HG02678 (cell line): Measurements from ENCODE around the gene AGAP3.
"Not testable (repeated sequence)": the region's sequence is repeated elsewhere in the genome, so short reads cannot be mapped to it uniquely, and the experiment has no call there.

Experiments
- ATAC-seq: cut with Tn5 transposase; IDR thresholded peaks from one replicate; pipeline ENCODE4 v1.9.1; 2021; ENCODE audit warnings: mild to moderate bottlenecking, moderate library complexity; ENCODE audit not compliant: unreplicated experiment

AGAP3 gene

GRCh38 chr7:151085691-151086620 is at the start of gene AGAP3:
Gene AGAP3, plus strand, starts transcription at chr7:151086475. Its CDS starts 267 bp downstream, at chr7:151086742.
- peak; percentile 55 for ATAC-seq

GRCh38 chr7:151038951-151039849 is 47.1 kb upstream of the AGAP3 start:
- ATAC-seq: no peak

- ATAC-seq: no peak
These were observed 46.3 kb upstream of the AGAP3 start for GRCh38 chr7:151039850-151040548.

- ATAC-seq: no peak
These were observed 45.5 kb upstream of the AGAP3 start for GRCh38 chr7:151040616-151041375.

GRCh38 chr7:151043449-151043848 is 42.8 kb upstream of the AGAP3 start:
- not testable (repeated sequence) for ATAC-seq

GRCh38 chr7:151043959-151044358 is 42.3 kb upstream of the AGAP3 start:
- no peak for ATAC-seq

- no peak for ATAC-seq
These were observed 41.0 kb upstream of the AGAP3 start for GRCh38 chr7:151045262-151045661.

GRCh38 chr7:151045967-151046366 is 40.3 kb upstream of the AGAP3 start:
- ATAC-seq: no peak

- no peak for ATAC-seq
These were observed 39.4 kb upstream of the AGAP3 start for GRCh38 chr7:151046603-151047573.

- ATAC-seq: no peak
These were observed 38.1 kb upstream of the AGAP3 start, which contains the start of gene ASIC3 for GRCh38 chr7:151047976-151048815. Gene ASIC3, plus strand, starts transcription at chr7:151048531. Its CDS starts 355 bp downstream, at chr7:151048886.

GRCh38 chr7:151048911-151049463 is 37.3 kb upstream of the AGAP3 start:
- no peak for ATAC-seq

- peak; percentile 39 for ATAC-seq
These were observed 35.2 kb upstream of the AGAP3 start for GRCh38 chr7:151051108-151051507.

GRCh38 chr7:151053096-151053495 is 33.2 kb upstream of the AGAP3 start:
- no peak for ATAC-seq

GRCh38 chr7:151053751-151054150 is 32.5 kb upstream of the AGAP3 start:
- ATAC-seq: no peak

GRCh38 chr7:151056283-151056665 is 30.0 kb upstream of the AGAP3 start:
- ATAC-seq: no peak

- ATAC-seq: no peak
These were observed 29.4 kb upstream of the AGAP3 start for GRCh38 chr7:151056666-151057505.

- ATAC-seq: peak; percentile 13
These were observed 28.7 kb upstream of the AGAP3 start, which contains the start of gene CDK5 for GRCh38 chr7:151057506-151057988. Gene CDK5, minus strand, starts transcription at chr7:151057897. Its CDS starts 49 bp downstream, at chr7:151057848.
